HG03025 (cell line): ENCODE measurements around the gene CITED2.

Experiments used
- ATAC-seq: cut with Tn5 transposase; IDR thresholded peaks from one replicate; pipeline ENCODE4 v1.9.1; 2021; ENCODE audit warnings: mild to moderate bottlenecking, moderate library complexity; ENCODE audit not compliant: unreplicated experiment, low FRiP score

CITED2 gene

DNA sequence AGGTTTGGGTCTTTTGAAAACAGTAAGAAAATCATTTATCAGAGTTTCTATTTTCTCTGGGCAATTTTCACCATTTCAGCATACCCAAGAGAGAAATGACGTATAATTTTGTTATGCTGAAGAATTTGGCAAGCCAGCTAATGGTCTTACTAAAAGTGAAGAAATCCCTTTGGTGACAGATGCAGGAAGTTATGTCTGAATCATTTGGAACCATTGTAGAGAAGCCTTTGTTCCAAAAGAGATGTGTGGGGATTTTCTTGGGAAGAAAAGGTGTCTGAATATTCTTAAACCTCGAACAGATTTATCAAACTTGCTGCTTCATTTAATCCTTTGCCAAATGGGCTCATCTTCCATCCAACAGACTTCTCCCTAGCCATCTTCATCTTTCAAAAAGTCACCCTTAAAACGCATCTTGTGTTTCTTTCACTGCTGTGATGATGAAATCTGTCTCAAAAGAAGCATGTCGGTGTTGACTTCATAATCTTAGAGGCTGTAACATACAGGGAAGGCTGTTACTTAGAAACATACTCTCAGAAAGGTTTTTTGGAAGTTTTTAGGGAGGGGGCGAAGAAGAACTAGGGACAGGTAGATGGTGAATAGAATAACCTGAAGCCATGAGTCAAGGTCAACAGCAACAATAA lies 39.5 kb downstream of the CITED2 start:
- ATAC-seq = no peak

DNA sequence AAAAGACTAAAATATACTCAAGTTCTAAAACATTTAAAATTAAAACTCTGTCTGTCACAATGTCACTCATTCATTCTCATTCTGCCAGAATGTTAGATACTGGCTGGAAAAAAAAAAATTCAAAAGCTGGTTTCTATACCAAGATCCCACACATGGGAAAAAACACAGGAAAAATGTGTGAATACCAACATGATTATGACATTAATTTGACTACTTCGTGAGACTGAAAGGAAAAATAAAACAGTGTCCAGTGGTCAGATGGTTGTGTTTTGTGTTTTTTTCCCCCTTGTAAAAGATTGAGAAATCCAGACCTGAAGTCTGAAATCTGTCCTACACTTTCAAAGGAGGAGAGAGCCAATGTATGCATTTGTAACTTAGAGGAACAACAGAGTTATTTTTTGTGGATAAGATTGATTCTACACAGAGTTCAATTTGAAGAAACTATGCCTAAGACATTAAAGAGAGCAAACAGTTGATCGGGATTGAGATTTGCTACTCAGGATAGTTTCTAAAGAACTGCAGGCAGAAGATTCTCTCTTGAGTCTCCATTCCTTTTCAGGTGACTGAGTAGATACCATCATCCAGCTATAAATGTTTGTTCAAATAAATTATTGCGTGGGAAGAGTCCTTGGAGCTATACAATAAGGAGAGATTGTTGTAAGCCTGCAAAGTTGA lies 43.5 kb downstream of the CITED2 start:
- no peak for ATAC-seq

DNA sequence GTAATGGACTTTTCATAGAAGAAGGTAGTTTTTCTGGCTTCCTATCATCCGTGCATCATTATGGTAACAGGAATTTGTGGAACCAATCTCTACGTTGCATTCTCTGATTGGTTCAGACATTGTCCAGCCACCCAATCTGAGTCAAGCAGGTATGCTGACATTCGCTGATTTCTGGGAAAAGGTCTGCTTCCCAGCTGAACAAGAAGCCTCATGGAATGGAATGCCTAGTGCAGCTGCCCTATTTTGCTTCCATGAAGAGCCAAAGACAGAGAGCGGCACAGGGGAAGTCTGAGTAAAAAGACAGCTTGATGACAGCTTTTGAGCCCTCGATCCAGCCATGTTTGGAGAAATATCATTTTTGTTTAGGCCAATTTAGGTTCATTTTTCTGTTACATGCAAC lies 44.1 kb downstream of the CITED2 start:
- no peak for ATAC-seq

DNA sequence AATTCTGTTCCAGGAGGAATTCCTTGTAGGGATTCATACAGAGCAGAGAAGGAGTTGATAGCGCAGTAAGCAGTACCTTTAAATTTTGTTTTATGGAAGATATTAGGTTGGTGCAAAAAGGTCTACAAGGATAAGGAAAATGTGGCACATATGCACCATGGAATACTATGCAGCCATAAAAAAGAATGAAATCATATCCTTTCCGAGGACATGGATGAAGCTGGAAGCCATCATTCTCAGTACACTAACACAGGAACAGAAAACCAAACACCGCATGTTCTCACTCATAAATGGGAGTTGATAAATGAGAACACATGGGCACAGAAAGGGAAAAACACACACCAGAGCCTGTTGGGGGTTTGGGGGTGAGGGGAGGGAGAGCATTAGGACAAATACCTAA lies 45.2 kb downstream of the CITED2 start:
- no peak for ATAC-seq

DNA sequence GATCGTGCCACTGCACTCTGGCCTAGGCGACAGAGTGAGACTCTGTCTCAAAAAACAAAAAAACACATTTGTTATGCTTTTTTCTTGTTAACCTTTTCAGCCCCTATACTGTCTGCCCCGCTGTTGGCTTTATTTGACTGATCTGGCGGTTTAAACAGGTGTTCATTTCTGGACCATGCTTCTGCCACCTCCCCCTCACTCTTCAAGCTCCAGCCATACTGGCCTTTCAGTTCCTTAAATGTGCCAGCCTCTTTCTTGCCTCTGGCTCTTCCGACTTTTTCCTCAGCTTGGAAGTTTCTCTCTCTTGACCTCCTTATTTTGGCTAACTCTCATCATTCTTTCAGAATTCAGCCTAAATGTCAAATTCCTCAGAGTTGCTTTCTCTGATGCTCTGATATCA lies 47.4 kb downstream of the CITED2 start:
- no peak for ATAC-seq

DNA sequence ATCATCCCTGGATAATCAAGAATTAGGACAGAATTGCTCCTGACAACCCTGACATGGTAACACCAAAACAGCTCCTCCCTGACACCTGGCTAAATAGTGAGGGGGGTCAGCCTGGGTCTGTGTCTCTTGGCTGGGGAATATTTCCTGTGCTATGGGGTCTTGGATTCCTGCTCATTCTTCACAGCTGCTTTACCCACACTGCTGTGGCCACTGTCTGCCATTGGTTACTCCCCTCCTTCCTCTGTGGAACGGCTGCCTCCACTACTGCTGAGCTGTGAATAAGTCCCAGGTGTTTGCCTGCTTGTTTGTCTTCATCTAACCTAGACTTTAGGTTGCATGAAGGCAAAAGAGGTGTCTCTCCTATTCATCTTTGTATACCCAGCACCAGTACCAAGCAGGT lies 48.8 kb downstream of the CITED2 start:
- ATAC-seq = no peak

DNA sequence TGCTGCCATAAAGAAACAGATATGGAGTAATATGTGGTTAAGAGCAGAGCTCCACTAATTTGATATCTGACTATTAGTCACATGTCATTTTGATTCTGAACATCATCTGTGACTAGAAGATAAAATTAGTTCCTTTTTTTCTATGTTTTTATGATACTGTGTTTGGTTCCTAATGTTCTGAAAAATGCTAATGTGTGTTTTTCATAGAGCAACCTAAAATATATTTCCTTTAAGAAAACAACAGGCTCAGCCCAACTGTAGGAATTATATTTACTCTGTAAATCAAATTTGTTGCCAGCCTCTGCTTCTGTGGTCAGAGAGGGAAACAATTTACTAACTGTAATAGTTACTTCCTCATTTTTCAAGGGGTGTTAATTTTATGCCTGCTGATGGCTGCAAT lies 49.3 kb downstream of the CITED2 start:
- peak; percentile 72 for ATAC-seq

DNA sequence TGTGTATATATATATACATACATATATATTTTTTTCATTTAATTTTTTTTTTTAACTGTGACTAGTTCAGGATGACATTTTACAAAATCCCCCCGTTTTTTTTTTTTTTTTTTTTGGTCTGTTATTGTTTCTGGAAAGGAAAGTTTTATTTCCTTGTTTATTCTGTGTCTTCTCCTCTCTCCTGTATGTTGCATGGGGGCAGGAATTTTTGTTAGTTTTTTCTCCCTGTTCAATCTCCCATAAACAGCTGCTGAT lies 50.2 kb downstream of the CITED2 start:
- ATAC-seq = no peak

DNA sequence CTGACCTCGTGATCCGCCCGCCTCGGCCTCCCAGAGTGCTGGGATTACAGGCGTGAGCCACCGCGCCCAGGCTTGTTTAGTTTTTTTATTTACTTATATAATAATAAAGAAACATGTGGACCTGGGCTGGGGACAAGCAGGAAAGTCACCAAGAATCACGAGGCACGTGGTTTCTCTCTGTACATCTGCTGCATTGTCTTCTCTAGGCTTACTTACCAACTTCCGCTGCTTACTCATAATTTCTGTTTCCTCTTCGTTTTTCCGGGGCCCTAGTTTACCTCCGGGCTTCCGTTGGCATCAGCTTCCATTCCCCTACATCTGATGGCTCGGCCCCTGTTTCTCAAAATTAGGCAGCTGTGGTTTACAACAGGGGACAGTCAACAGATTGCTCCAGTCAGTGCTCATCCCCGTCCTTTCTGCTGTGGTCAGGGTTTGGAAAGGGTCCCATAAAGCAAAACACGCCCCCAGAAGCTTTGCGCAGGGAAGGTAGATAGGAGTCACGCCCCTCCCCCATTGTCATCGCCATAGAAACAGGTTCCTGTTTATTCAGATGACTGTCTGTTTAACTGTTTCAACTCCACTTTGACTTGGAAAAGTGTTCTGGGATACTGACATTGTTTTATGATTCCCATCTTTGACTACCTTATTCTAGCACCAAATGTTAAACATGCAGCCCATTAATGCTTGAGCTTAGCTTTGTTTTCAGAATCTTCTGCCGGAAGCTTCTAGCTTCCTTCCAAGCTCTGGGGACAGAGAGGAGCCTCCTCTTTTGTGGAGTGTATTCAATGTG lies 50.7 kb downstream of the CITED2 start:
- no peak for ATAC-seq
